Ureter (tissue), 1 donor: ENCODE results near the gene MRTO4. TPM values are rescaled to one million over a fixed set of nuclear protein-coding genes. Genes with fewer than 3 reads are reported as not detected.
"Not testable (repeated sequence)": the region's sequence is repeated elsewhere in the genome, so short reads cannot be mapped to it uniquely, and the experiment has no call there.

Experiments
- DNase-seq: peaks from one replicate; pipeline ENCODE4 v3.0.0-alpha.2; 2020; ENCODE audit warnings: low spot score
- total RNA-seq: library from RNA; stranded (reverse); gene quantifications from one replicate; pipeline ENCODE4 v1.2.4, GENCODE V29; 2023
- donor health status: DM: yes; HTN: yes; CAD: no.

Gene MRTO4
- 43.0 TPM for total RNA-seq

DNA sequence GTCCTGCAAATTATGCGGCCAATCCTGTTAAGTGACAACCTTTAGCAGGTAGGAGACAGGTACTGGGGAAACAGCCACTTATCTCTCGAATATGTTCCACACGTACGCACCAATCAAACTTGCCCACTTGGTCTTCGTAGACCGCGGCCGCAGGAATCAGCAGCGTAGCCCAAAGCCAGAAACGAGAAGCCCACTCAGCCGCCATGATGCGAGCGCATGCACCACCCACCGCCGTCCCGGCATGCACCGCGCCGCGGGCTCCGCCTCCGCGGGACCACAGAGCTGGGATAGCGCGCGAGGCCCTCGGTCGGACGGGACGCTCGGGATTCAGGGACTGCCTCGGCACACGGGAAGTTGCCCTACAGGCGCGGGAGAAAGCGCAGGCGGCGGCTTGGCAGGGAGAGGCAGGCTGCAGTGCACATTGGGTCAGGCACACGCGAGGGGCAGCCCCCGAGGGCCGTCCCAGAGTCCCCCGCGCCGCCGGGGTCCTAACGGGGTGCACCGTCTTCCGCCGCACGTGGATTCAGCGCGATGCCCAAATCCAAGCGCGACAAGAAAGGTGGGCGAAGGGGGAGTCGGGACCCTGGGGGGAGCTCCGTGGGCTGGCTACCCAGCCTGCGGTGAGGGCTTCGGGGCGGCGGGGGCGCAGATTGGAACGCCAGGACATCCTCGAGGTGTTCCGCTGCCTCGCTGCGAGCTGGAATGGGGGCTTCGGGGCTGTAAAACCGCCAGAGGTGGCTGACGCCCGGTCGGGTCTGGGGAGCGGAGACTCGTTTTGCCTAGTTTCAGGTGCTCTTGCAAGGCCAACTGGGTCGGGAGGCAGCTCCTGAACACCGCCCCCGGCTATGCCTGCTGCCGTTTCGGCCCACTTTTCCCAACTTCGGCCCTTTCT lies at the start of gene MRTO4, which contains the start of gene EMC1:
TSS of gene MRTO4 (plus strand) at position 501 of the 892 bp plus-strand sequence. CDS start at position 532, 31 bp downstream.
TSS of gene EMC1 (minus strand) at position 220 of the 892 bp plus-strand sequence. CDS start at position 205, 15 bp downstream.
- peak; percentile 82 for DNase-seq

GRCh38 chr1:19202396-19202795 lies 49.2 kb upstream of the MRTO4 start:
- no peak for DNase-seq

GRCh38 chr1:19203440-19203839 lies 48.2 kb upstream of the MRTO4 start:
- no peak for DNase-seq

- DNase-seq: no peak
Measured at GRCh38 chr1:19204446-19205266, 46.9 kb upstream of the MRTO4 start.

DNA sequence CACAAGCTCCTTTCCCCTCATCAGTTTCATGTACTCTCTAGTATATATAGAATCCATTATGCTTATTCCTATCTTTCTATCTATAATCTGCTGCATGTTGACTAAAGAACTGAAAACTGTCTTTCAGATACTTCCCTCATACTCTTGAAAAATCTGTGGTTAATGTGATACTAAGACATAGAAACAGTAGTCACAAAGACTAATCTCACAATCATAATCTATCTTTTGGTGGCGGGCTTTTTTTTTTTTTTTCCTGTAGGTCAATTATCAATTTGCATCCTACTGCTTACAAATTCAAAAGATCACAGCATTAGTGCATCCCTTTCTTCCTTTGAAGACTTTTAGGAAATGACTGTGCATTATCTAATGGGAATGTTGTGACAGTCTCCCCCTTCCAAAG lies 46.2 kb upstream of the MRTO4 start:
- no peak for DNase-seq

GRCh38 chr1:19205845-19206244 lies 45.8 kb upstream of the MRTO4 start:
- no peak for DNase-seq

DNA sequence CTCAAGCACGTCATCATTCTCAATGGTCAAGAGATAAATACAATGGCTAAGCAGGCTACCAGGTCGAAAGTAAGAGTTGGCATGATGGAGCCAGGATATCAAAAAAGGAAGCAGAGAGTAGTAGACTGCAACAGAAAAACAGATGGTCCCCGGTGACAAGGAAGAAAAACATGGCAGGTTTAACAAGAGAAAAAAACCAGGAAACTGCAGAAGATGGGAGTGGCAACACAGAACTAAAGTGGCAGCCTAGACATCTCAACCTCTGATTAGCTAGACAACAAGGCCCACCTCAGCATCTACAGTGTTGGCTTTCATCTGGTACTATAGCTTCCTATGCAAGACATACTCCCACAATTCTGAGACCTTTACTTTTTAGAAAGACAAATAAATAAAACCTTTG lies 44.7 kb upstream of the MRTO4 start:
- no peak for DNase-seq

- DNase-seq: no peak
Measured at GRCh38 chr1:19208710-19209438, 42.7 kb upstream of the MRTO4 start.

DNA sequence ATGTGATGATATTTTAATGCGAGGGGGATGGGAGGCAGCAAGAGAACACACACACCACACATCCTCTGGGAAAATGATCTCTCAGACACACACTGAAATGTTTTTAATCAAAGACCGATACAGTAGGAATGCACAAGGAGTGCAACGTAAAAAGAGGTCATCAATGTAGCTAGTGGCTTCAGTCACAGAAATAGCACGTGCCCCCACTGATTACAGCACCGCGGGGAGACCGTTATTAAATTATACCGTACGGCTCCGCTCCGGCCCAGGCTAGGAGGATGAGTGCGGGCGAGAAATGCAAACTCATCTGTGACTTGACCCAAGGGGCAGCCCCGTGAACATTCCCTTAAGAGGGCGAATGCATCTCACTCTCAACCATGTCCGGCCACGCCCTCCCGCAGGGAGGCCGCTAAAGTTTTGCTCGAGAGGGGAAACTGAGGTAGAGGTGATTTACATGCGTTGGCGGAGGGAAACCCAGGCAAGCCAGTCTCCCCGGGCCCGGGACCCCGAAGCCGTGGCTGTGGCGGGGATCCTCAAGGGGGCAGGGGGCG lies 42.1 kb upstream of the MRTO4 start:
- no peak for DNase-seq

DNA sequence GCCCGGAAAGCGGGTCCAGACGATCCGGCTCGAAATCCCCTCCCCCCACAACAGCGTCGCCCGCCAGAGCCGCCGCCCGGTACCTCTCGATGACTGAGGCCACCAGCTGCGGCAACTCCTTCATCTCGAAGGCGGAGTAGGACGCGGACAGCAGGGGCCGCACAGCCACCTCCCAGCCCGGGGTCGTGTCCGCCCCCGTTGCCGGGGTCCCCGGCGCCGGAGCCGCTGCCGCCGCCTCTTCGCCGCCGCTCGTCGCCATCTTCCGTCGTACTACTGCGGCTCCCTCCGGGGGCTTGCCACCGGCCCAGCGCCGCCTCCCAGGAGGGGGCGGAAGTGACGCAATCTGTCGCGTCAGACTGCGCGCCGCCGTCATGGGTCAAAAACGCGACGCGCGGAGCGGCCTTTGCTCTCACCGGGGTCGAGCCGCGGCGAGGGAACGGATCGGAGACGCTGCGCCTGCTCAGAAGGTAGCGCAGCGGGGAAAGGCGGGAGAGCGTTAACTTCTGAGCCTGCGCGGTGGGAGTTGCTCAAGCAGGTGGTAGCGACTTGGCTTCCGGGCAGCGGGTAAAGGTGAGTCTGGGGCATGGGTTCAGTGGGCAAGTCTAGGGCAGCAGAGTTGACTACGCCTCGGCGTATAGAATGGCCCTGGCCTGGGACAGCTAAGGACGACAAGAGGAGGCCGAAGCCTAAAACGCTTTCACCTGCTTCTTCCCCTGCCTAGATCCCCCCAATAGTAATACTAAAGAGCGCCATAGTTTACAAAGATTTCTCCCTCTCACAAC lies 41.4 kb upstream of the MRTO4 start, which contains the start of gene UBR4:
TSS of gene UBR4 (minus strand) at position 277 of the 782 bp plus-strand sequence. CDS start at position 259, 18 bp downstream.
- peak; percentile 95 for DNase-seq

- DNase-seq: no peak
Measured at GRCh38 chr1:19210772-19211549, 40.6 kb upstream of the MRTO4 start.

- DNase-seq: no peak
Measured at GRCh38 chr1:19212167-19212566, 39.4 kb upstream of the MRTO4 start.

- DNase-seq: no peak
Measured at GRCh38 chr1:19213580-19213979, 38.0 kb upstream of the MRTO4 start.

- not testable (repeated sequence) for DNase-seq
Measured at GRCh38 chr1:19216585-19216984, 35.0 kb upstream of the MRTO4 start.

DNA sequence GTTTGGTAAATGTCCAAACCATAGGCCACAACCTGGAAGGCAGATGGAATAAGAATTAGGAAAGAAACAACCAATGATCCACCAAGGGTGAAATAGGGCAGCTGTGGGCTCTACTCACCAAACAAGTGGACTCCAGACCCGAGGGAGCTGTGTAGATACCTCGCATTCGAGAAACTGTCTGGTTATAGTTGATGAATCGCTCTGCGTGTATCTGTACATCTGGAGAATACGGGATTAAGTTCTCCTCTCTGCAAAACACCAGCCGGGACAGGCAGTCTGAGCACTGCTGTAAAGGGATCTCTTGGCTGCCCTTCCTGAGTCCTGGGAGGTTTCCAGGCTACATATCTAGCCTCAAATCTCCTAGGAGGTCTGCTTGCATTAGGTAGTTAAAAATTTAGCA lies 32.2 kb upstream of the MRTO4 start:
- DNase-seq: no peak

DNA sequence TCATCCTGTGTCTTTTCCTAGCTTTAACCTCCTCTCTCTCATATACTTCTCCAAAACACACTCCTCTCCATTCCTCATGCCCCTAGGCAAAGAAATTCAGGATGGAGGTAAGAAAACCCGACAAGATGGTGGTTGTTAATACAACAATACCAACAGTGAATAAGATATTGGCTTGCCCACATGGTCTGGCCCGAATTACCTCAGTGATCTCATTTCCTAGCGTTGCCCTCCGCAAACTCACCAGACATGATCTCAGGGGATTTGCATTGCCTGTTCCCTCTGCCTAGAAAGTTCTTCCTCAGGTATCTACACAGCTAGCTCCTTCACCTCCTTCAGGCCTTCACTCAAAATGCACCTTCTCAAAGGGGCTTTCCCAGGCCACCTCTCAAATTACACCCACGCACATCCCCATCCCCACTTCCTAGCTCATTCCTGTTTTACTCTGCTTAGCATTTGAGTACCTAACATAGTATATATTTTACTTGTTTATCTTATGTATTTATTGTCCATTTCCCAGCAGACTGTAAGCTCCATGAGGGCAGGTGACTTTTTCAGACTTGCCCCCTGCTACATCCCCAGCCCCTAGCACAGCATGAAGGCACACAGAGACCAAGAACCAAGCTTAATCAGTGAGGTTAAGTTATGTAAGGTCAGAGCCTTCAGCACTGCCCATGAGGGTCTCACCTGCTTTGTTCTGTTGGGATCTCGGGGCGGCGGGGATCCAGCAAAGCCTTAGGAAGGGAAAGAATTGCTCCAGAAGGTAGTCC lies 31.3 kb upstream of the MRTO4 start:
- DNase-seq: no peak

GRCh38 chr1:19220991-19221390 lies 30.6 kb upstream of the MRTO4 start:
- no peak for DNase-seq

GRCh38 chr1:19222573-19222972 lies 29.0 kb upstream of the MRTO4 start:
- no peak for DNase-seq
